ENCODE results near the gene FAM221B. TPM values are rescaled to one million over a fixed set of nuclear protein-coding genes. Genes with fewer than 3 reads are reported as not detected.

Gene FAM221B
- total RNA-seq, 4 donors from 2014 or later, result not detected

- Histone ChIP-seq H3K9me3 (no peaks in the 10 kb centered on the region), H3K27me3 (no peaks in the 10 kb centered on the region), H3K27ac (no peak overlapping the region), H3K36me3 (peaks cover 26% of the 10 kb centered on the region), H3K4me1 (peaks cover 21% of the 10 kb centered on the region), H3K4me3 (no peak overlapping the region)
- WGBS, result 91% methylated on average over 9 of the region's 9 CpGs
- TF ChIP-seq CTCF (IDR thresholded peaks at IDR 0.05), result no peak
- no peak for TF ChIP-seq EP300 (IDR thresholded peaks at IDR 0.05)
- no peak for TF ChIP-seq POLR2A (IDR thresholded peaks at IDR 0.05)
- no peak for TF ChIP-seq POLR2AphosphoS5 (IDR thresholded peaks at IDR 0.05)
- DNase-seq (ENCODE audit: low spot score in 2 of 2), result no peak
These were observed 20.1 kb downstream of the FAM221B start for GRCh38 chr9:35808433-35808832.

- peaks cover 44% of the 10 kb centered on the region for H3K36me3 ChIP-seq
- TF ChIP-seq EP300 (IDR thresholded peaks at IDR 0.05) (no peak), POLR2AphosphoS5 (IDR thresholded peaks at IDR 0.05) (no peak), CTCF (IDR thresholded peaks at IDR 0.05) (no peak), POLR2A (IDR thresholded peaks at IDR 0.05) (no peak)
These were observed 22.4 kb downstream of the FAM221B start for GRCh38 chr9:35806101-35806500.

GRCh38 chr9:35801328-35802128, 27.0 kb downstream of the FAM221B start:
- Histone ChIP-seq H3K36me3 (peaks cover 33% of the 10 kb centered on the region), H3K27ac (no peak overlapping the region), H3K4me1 (no peaks in the 10 kb centered on the region), H3K4me3 (no peak overlapping the region), H3K27me3 (no peaks in the 10 kb centered on the region), H3K9me3 (no peaks in the 10 kb centered on the region)
- WGBS, result 97% methylated on average over 13 of the region's 13 CpGs
- TF ChIP-seq CTCF (IDR thresholded peaks at IDR 0.05) (no peak), POLR2AphosphoS5 (IDR thresholded peaks at IDR 0.05) (no peak), POLR2A (IDR thresholded peaks at IDR 0.05) (no peak), EP300 (IDR thresholded peaks at IDR 0.05) (no peak)
- DNase-seq (ENCODE audit: low spot score in 2 of 2), result no peak

More at GRCh38 chr9:35806101-35806500, 22.4 kb downstream of the FAM221B start:
- DNase-seq (ENCODE audit: low spot score in 2 of 2), result no peak
- Histone ChIP-seq H3K27me3 (no peaks in the 10 kb centered on the region), H3K4me3 (no peak overlapping the region), H3K4me1 (no peaks in the 10 kb centered on the region), H3K9me3 (no peaks in the 10 kb centered on the region), H3K27ac (no peak overlapping the region)
- 93% methylated on average over 8 of the region's 8 CpGs for WGBS

- no peak for DNase-seq (ENCODE audit: low spot score in 2 of 2)
- 79% methylated on average over 7 of the region's 7 CpGs for WGBS
- Histone ChIP-seq H3K36me3 (peaks cover 23% of the 10 kb centered on the region), H3K4me3 (no peak overlapping the region), H3K4me1 (no peaks in the 10 kb centered on the region), H3K27ac (no peak overlapping the region), H3K9me3 (no peaks in the 10 kb centered on the region), H3K27me3 (no peaks in the 10 kb centered on the region)
- TF ChIP-seq POLR2A (IDR thresholded peaks at IDR 0.05), result no peak
- TF ChIP-seq CTCF (IDR thresholded peaks at IDR 0.05), result no peak
- no peak for TF ChIP-seq EP300 (IDR thresholded peaks at IDR 0.05)
These were observed 28.0 kb downstream of the FAM221B start for GRCh38 chr9:35800530-35800929.

GRCh38 chr9:35798658-35799374, 29.7 kb downstream of the FAM221B start:
- TF ChIP-seq POLR2AphosphoS5 (IDR thresholded peaks at IDR 0.05) (no peak), EP300 (IDR thresholded peaks at IDR 0.05) (no peak), CTCF (IDR thresholded peaks at IDR 0.05) (no peak), POLR2A (IDR thresholded peaks at IDR 0.05) (no peak)
- no peak for DNase-seq (ENCODE audit: low spot score in 2 of 2)
- H3K9me3 ChIP-seq, result no peaks in the 10 kb centered on the region
- H3K27me3 ChIP-seq, result no peaks in the 10 kb centered on the region
- 65% methylated on average over 4 of the region's 4 CpGs for WGBS
- peaks cover 22% of the 10 kb centered on the region for H3K36me3 ChIP-seq
- H3K4me1 ChIP-seq, result no peaks in the 10 kb centered on the region
- H3K27ac ChIP-seq, result no peak overlapping the region
- no peak overlapping the region for H3K4me3 ChIP-seq
